Neural crest cell (in vitro differentiated cells): ENCODE data around the gene CFAP107. TPM values are rescaled to one million over a fixed set of nuclear protein-coding genes. Genes with fewer than 3 reads are reported as not detected.

ENCODE experiments used
- DNase-seq: peaks from one replicate; pipeline ENCODE4 v3.0.0; 2021; ENCODE audit warnings: low read depth, mixed read lengths, low spot score
- H3K27ac Mint-ChIP-seq: one replicate; pipeline ENCODE4 v1.8.0; 2021; ENCODE audit warnings: mild to moderate bottlenecking, mixed read lengths; ENCODE audit not compliant: unreplicated experiment
- H3K27me3 Mint-ChIP-seq: 2 replicates; pipeline ENCODE4 v1.8.0; 2021; ENCODE audit warnings: low read depth, mild to moderate bottlenecking, mixed read lengths
- H3K36me3 Mint-ChIP-seq: 2 replicates; pipeline ENCODE4 v1.8.0; 2021; ENCODE audit warnings: low read depth, mild to moderate bottlenecking, mixed read lengths
- H3K4me1 Mint-ChIP-seq: 2 replicates; pipeline ENCODE4 v1.8.0; 2021; ENCODE audit warnings: mixed read lengths
- H3K4me3 Mint-ChIP-seq: one replicate; pipeline ENCODE4 v1.8.0; 2021; ENCODE audit warnings: mild to moderate bottlenecking, mixed read lengths
- H3K9me3 Mint-ChIP-seq: 2 replicates; pipeline ENCODE4 v1.8.0; 2021; ENCODE audit warnings: mixed read lengths
- CTCF ChIP-seq: fragments of 200-600 bp; sonication (generic); conservative IDR thresholded peaks from 2 replicates; pipeline ENCODE4 v1.5.0; 2021; ENCODE audit warnings: antibody characterized with exemption, mild to moderate bottlenecking
- long read RNA-seq: library from polyadenylated mRNA; unstranded; transcript quantifications from one replicate; pipeline ENCODE4 v2.0.0, GENCODE V29; 2020
- total RNA-seq: library from RNA; stranded (reverse); gene quantifications from 2 replicates; pipeline ENCODE4 v1.2.1, GENCODE V29; 2021

CFAP107 gene
- not detected in 2 replicates for total RNA-seq
- long read RNA-seq: 0 reads

- Mint-ChIP-seq H3K27ac (no peak within 1 kb of the TSS), H3K27me3 (peaks cover 21% of the 10 kb centered on the region), H3K36me3 (no peaks in the 10 kb centered on the region), H3K4me1 (no peaks in the 10 kb centered on the region), H3K4me3 (no peak within 1 kb of the TSS), H3K9me3 (peaks cover 5% of the 10 kb centered on the region)
- no peak for TF ChIP-seq CTCF
- no peak for DNase-seq
Measured at GRCh38 chr1:12745992-12746323, at the start of gene CFAP107. CFAP107 (plus strand) TSS chr1:12746200; CDS start chr1:12746431, 231 bp downstream.

- Mint-ChIP-seq H3K27ac (no peak overlapping the region), H3K36me3 (no peaks in the 10 kb centered on the region), H3K9me3 (peaks cover 8% of the 10 kb centered on the region), H3K4me1 (no peaks in the 10 kb centered on the region), H3K4me3 (no peak overlapping the region), H3K27me3 (peaks cover 12% of the 10 kb centered on the region)
- TF ChIP-seq CTCF: no peak
- DNase-seq: no peak
Measured at GRCh38 chr1:12696658-12697057, 49.3 kb upstream of the CFAP107 start.

- no peak for TF ChIP-seq CTCF
- DNase-seq: no peak
- H3K9me3 Mint-ChIP-seq: peaks cover 6% of the 10 kb centered on the region
- no peaks in the 10 kb centered on the region for H3K36me3 Mint-ChIP-seq
- H3K27ac Mint-ChIP-seq: no peak overlapping the region
- no peaks in the 10 kb centered on the region for H3K4me1 Mint-ChIP-seq
- H3K27me3 Mint-ChIP-seq: peaks cover 9% of the 10 kb centered on the region
- H3K4me3 Mint-ChIP-seq: no peak overlapping the region
Measured at GRCh38 chr1:12697397-12697796, 48.6 kb upstream of the CFAP107 start.

- Mint-ChIP-seq H3K4me1 (no peaks in the 10 kb centered on the region), H3K9me3 (peaks cover 7% of the 10 kb centered on the region), H3K36me3 (no peaks in the 10 kb centered on the region), H3K4me3 (no peak overlapping the region), H3K27me3 (peaks cover 9% of the 10 kb centered on the region), H3K27ac (no peak overlapping the region)
- no peak for DNase-seq
- no peak for TF ChIP-seq CTCF
Measured at GRCh38 chr1:12703821-12704451, 42.1 kb upstream of the CFAP107 start.

GRCh38 chr1:12706061-12706460, 39.9 kb upstream of the CFAP107 start:
- Mint-ChIP-seq H3K9me3 (peaks cover 3% of the 10 kb centered on the region), H3K36me3 (no peaks in the 10 kb centered on the region), H3K4me1 (no peaks in the 10 kb centered on the region), H3K27me3 (peaks cover 3% of the 10 kb centered on the region), H3K27ac (no peak overlapping the region), H3K4me3 (no peak overlapping the region)
- TF ChIP-seq CTCF: no peak
- no peak for DNase-seq
